ENCODE measurements around the gene CFHR5.
"Not testable (repeated sequence)": the region's sequence is repeated elsewhere in the genome, so short reads cannot be mapped to it uniquely, and the experiment has no call there.

CFHR5 gene

GRCh38 chr1:196977278-196977677 is at the start of gene CFHR5:
TSS of gene CFHR5 (plus strand) at chr1:196977556. CDS start at chr1:196977665, 109 bp downstream.
- DNase-seq = no peak

GRCh38 chr1:196932853-196933252 is 44.5 kb upstream of the CFHR5 start:
- DNase-seq = not testable (repeated sequence)

- no peak for DNase-seq
Observed at GRCh38 chr1:196933531-196934189, 43.7 kb upstream of the CFHR5 start.

- not testable (repeated sequence) for DNase-seq
Observed at GRCh38 chr1:196941474-196941873, 35.9 kb upstream of the CFHR5 start.

GRCh38 chr1:196943568-196943967 is 33.8 kb upstream of the CFHR5 start, which contains the start of gene CFHR2:
TSS of gene CFHR2 (plus strand) at chr1:196943738. CDS start at chr1:196943881, 143 bp downstream.
- not testable (repeated sequence) for DNase-seq

- DNase-seq = no peak
Observed at GRCh38 chr1:196951711-196952394, 25.5 kb upstream of the CFHR5 start.

GRCh38 chr1:196954778-196955177 is 22.6 kb upstream of the CFHR5 start:
- no peak for DNase-seq

- DNase-seq = no peak
Observed at GRCh38 chr1:196955926-196956325, 21.4 kb upstream of the CFHR5 start.

GRCh38 chr1:196960854-196961253 is 16.5 kb upstream of the CFHR5 start:
- no peak for DNase-seq

- DNase-seq = no peak
Observed at GRCh38 chr1:196970182-196970581, 7.2 kb upstream of the CFHR5 start.

- no peak for DNase-seq
Observed at GRCh38 chr1:196976278-196976677, 1.1 kb upstream of the CFHR5 start.

GRCh38 chr1:196980859-196981258 is 3.5 kb downstream of the CFHR5 start:
- DNase-seq = no peak

GRCh38 chr1:196982247-196982646 is 4.9 kb downstream of the CFHR5 start:
- DNase-seq = not testable (repeated sequence)

- not testable (repeated sequence) for DNase-seq
Observed at GRCh38 chr1:196991919-196992651, 14.7 kb downstream of the CFHR5 start.

GRCh38 chr1:196993916-196994315 is 16.6 kb downstream of the CFHR5 start:
- DNase-seq = no peak

GRCh38 chr1:196997423-196997822 is 20.1 kb downstream of the CFHR5 start:
- no peak for DNase-seq

GRCh38 chr1:197001828-197002227 is 24.5 kb downstream of the CFHR5 start:
- DNase-seq = no peak

GRCh38 chr1:197003132-197003531 is 25.8 kb downstream of the CFHR5 start:
- no peak for DNase-seq

GRCh38 chr1:197008861-197009260 is 31.5 kb downstream of the CFHR5 start:
- no peak for DNase-seq

- DNase-seq = no peak
Observed at GRCh38 chr1:197011614-197012013, 34.3 kb downstream of the CFHR5 start.

- DNase-seq = no peak
Observed at GRCh38 chr1:197013234-197013633, 35.9 kb downstream of the CFHR5 start.

- DNase-seq = no peak
Observed at GRCh38 chr1:197016751-197017150, 39.4 kb downstream of the CFHR5 start.

- DNase-seq = no peak
Observed at GRCh38 chr1:197017558-197018146, 40.3 kb downstream of the CFHR5 start.

Measured in stimulated activated CD8-positive, alpha-beta memory T cell treated with anti-CD3 and anti-CD28 coated beads, Interleukin-4, amount 100 ng/mL, for 48 hours (primary cell).